ENCODE measurements around the gene CAMTA1.

DNA sequence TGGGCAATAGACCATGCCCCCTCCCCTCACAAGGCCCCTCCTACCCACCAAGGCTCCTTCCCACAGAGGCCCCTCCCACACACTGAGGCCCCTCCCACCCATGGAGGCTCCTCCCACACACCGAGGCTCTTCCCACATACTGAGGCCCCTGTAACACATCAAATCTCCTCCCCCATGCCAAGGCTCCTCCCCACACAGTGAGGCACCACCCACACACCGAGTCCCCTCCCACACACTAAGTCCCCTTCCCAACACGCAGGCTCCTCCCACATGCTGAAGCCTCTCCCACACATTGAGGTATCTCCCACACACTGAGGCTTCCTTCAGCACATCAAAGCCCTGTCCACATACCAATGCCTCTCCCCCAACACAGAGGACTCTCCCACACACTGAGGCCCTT, 391.8 kb downstream of the CAMTA1 start:
- TF ChIP-seq, protein P1, sequence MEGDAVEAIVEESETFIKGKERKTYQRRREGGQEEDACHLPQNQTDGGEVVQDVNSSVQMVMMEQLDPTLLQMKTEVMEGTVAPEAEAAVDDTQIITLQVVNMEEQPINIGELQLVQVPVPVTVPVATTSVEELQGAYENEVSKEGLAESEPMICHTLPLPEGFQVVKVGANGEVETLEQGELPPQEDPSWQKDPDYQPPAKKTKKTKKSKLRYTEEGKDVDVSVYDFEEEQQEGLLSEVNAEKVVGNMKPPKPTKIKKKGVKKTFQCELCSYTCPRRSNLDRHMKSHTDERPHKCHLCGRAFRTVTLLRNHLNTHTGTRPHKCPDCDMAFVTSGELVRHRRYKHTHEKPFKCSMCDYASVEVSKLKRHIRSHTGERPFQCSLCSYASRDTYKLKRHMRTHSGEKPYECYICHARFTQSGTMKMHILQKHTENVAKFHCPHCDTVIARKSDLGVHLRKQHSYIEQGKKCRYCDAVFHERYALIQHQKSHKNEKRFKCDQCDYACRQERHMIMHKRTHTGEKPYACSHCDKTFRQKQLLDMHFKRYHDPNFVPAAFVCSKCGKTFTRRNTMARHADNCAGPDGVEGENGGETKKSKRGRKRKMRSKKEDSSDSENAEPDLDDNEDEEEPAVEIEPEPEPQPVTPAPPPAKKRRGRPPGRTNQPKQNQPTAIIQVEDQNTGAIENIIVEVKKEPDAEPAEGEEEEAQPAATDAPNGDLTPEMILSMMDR (IDR thresholded peaks at IDR 0.05; ENCODE audit: poor library complexity) = no peak
- no peak for TF ChIP-seq EZH2 (IDR thresholded peaks at IDR 0.05; ENCODE audit: borderline replicate concordance)

Data from hepatocyte (in vitro differentiated cells).